Fibroblast of gingiva (primary cell): ENCODE data around the gene RASGRP2.
A peak's percentile ranks its signal among the peaks of the same experiment; 100 is the strongest.

Source experiments
- DNase-seq: peaks from one replicate; pipeline ENCODE4 v3.0.0-alpha.2; 2011; ENCODE audit warnings: low read depth

The RASGRP2 gene

GRCh38 chr11:64739871-64740270 lies 4.1 kb downstream of the RASGRP2 start:
- DNase-seq: no peak

GRCh38 chr11:64736654-64737053 lies 7.3 kb downstream of the RASGRP2 start:
- DNase-seq: no peak

- no peak for DNase-seq
These were observed 8.2 kb downstream of the RASGRP2 start for GRCh38 chr11:64735725-64736259.

GRCh38 chr11:64734811-64735724 lies 8.9 kb downstream of the RASGRP2 start:
- DNase-seq: no peak

DNA sequence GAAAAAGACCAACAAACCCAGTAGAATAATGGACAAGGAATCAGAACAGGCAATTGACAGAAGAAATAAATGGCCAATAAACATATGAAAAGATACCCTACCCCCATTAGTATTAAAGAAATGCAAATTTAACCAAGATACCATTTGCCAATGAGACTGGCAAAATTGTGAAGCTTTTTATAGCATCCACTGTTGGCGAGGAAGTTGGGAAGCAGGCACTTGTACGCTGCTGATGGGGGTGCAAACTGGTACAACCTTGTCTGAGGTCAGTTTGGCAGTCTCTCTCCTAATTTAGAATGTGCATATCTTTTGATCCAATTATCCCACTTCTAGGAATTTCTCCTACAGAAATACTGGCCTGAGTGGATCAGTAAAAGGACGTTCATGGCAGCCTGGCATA lies 12.3 kb downstream of the RASGRP2 start:
- no peak for DNase-seq

- DNase-seq: no peak
These were observed 14.0 kb downstream of the RASGRP2 start for GRCh38 chr11:64729851-64730382.

- no peak for DNase-seq
These were observed 15.1 kb downstream of the RASGRP2 start for GRCh38 chr11:64728757-64729365.

GRCh38 chr11:64726867-64727530 lies 16.9 kb downstream of the RASGRP2 start:
- no peak for DNase-seq

DNA sequence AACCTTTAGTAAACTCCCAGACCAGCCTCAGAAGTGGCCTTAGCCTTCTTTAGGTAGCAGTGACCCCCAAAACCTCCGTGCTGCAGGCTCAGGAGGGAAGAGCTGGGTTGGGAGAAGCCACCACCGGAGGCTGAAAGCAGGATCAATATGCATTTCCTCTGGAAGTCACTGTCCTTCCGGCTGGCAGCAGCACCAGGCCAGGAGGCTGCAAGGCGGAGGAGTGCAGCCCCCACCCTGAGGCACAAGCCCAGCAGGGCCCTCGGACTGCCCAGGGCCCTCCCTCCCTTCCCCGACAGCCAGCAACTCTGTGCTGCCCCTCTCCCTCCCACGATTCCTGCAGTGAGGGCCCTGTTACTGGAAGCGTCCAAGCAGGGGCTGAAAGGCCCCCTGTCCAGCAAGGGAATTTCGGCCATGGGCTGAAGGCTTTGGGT lies 17.7 kb downstream of the RASGRP2 start:
- DNase-seq: no peak

- no peak for DNase-seq
These were observed 18.9 kb downstream of the RASGRP2 start for GRCh38 chr11:64724863-64725532.

DNA sequence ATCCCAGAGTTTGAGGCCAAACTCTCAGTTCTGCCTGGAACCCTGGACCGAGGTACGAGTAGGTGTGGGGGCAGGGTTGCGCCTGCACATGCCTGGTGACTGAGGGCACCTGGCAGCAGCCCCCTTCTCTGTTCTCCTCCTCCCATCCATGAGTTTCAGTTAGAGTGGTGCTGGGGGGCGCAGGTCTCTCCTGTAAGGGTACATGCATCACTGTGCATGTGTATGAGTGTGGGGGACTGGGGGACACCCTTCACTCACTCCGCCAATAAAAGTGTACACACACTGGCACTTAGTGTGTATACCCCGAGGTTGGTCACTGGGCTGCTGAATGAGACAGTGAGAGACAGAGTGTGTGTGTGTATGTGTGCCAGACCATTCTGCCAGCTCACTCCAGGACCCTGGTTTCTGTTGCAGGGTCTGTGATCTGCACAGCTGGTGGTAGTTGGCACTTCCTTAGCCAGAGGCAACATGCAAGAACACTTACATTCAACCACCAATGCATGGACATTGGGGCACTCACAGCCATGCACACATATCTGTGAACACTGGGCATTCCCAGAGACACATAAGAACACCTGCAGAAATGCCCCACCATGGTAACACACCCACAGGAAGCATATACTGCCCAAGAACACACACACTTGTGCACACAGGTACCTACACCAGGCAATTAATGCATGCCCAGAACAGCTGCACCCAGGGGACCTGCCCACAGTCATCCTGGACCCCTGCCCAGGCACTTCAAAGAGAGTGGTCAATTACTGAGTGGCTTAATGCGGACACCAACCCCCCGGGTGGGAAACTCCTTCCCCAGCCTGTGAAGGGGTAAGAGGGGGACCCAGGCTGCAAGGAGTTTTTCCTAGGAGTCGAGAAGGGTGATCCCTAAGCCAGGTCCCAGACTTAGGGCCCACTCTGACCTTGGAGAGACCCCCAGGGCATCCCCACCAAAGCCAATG lies 19.8 kb downstream of the RASGRP2 start:
- DNase-seq: no peak

- peak; percentile 71 for DNase-seq
These were observed 20.6 kb downstream of the RASGRP2 start, which contains the start of gene NRXN2 for GRCh38 chr11:64723117-64723906. NRXN2 (minus strand) TSS chr11:64723197; CDS start chr11:64713699, 9,498 bp downstream.

DNA sequence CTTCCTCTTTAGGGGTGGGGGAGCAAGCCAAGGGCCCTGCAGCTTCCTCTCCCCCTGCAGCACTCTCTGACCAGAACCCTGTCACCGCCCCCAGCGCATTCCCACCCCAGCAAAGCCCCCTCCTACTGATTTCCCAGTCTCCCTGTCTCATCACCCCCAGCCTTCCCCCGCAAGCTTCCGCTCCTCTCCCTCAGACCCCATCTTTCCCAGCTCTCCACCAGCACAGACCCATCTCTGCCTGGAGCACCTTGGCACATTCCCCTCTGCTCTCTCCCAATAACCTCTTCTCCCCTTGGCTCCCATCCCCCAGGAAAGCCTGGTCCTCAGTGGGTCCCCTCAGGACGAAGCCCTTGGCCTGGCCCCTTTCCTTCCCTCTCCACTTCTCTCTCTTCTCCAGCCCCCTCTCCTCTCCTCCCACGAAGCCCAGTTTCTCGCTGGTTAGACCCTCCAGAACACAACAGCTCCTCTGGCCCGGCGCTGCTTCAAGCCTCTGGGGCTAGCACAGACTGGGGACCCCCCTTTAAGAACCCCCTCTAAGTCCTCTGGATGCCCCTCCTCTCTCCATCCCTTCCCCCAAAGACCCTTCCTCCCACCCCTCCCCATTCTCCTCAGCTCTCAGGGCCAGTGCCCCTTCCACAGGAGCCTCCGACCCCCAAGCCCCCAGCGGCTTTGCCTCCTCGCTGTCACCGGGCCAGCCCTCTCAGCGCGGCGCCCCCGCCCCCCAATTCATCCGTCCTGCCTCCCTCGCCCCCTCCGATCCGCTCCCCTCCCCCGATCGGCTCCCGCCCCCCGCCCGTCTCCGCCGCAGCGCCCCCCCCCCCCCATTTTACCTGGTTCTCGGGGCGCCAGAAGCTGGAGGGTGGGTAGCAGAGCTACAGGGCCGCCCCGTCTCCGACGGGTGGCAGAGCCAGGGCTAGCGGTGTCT lies 21.5 kb downstream of the RASGRP2 start:
- DNase-seq: no peak

DNA sequence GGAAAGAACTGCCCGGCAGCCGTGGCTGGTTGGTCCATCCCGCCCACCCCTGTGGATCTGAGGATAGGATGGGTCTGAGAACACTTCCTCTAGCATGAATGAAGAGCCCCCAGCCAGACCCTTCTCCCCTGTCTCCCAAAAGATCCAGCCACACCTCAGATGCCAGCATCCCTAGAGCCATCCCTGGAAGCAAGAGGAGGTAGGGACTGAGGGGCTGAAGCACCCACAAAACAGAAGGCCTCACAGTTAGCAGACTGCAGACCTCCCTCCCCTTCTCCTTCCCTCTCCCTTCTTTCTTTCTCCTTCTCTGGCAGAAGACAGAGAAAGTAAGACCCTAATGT lies 22.6 kb downstream of the RASGRP2 start:
- DNase-seq: no peak

DNA sequence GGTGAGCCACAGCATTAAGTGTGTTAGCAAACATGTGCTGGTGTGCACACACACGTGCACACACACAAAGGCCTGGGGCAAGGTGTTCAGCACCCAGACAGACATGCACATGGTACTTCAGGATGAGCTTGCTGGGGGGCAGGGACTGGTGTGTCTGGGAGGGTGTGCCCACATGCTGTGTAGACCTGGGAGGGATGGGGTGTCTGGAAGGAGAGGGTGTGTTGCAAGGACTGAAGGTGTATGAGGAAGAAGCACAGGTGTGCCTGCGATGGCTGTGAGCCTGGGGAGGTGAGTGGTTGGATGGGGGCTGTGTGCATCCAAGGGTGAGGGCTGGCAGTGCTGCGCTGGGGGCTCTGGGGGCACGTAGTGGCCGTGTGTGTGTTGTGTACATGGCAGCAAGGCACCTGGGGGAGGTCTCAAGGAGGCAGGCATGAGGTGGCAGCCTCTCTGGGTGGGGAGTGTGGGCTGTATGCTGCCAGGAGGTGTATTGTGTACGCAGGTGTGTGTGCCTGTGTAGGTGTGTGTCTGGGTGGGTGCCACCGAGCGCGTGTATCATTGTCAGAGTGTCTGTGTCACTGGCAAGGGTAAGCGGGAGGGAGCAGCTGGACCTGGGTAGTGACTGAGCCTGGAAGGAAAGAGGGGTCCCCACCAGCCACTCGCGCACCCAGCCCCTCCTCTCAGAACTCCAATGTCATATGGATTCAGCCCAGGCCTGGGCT lies 23.1 kb downstream of the RASGRP2 start:
- DNase-seq: no peak

DNA sequence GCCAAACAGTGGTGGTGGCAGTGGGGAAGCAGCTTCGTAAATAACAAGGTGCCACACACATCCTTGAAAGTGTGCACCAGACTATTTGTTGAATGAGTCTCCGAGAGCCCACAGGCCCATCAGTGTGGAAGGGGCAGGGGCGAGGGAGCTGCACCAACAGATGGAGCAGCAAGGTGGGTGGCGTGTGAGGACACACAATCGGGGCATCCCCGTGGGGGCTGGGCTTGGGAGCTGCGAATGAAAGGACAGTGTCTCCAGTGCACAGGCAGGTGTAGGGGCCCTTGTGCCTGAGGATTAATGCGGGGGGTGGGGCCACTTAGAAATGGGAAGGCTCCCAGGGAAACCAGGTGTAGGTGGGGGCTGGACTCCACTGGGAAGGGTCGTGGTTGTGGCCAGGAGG lies 23.8 kb downstream of the RASGRP2 start:
- no peak for DNase-seq

GRCh38 chr11:64719406-64719805 lies 24.5 kb downstream of the RASGRP2 start:
- no peak for DNase-seq

GRCh38 chr11:64718780-64719124 lies 25.2 kb downstream of the RASGRP2 start:
- DNase-seq: no peak
